ENCODE results near the gene SLTM.
"Not testable (repeated sequence)": the region's sequence is repeated elsewhere in the genome, so short reads cannot be mapped to it uniquely, and the experiment has no call there.

DNA sequence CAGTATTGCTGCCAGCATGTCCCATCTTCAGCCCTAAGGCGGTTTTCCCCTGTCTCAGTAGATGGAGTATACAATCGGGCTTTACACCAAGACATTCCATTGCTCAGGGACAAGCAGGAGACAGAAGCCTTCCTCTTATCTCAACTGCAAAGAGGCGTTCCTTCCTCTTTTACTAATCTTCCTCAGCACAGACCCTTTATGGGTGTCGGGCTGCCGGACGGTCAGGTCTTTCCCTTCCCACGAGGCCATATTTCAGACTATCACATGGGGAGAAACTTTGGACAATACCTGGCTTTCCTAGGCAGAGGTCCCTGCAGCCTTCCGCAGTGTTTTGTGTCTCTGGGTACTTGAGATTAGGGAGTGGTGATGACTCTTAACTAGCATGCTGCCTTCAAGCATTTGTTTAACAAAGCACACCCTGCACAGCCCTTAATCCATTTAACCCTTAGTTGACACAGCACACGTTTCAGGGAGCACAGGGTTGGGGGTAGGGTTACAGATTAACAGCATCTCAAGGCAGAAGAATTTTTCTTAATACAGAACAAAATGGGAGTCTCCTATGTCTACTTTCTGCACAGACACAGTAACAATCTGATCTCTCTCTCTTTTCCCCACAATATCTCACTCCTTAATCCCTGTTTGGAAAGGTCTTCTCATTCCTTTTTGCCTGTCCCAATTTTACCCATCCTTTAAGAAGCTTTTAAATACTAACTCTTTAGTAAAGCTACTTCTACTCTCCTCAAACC is 99.6 kb downstream of the SLTM start:
- TF ChIP-seq, protein P1, sequence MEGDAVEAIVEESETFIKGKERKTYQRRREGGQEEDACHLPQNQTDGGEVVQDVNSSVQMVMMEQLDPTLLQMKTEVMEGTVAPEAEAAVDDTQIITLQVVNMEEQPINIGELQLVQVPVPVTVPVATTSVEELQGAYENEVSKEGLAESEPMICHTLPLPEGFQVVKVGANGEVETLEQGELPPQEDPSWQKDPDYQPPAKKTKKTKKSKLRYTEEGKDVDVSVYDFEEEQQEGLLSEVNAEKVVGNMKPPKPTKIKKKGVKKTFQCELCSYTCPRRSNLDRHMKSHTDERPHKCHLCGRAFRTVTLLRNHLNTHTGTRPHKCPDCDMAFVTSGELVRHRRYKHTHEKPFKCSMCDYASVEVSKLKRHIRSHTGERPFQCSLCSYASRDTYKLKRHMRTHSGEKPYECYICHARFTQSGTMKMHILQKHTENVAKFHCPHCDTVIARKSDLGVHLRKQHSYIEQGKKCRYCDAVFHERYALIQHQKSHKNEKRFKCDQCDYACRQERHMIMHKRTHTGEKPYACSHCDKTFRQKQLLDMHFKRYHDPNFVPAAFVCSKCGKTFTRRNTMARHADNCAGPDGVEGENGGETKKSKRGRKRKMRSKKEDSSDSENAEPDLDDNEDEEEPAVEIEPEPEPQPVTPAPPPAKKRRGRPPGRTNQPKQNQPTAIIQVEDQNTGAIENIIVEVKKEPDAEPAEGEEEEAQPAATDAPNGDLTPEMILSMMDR (conservative IDR thresholded peaks at IDR 0.05): not testable (repeated sequence)
- not testable (repeated sequence) for TF ChIP-seq EZH2 (IDR thresholded peaks at IDR 0.05; ENCODE audit: low read depth)
